Caki2 (cell line): ENCODE data around the gene SPOUT1. TPM values are rescaled to one million over a fixed set of nuclear protein-coding genes. Genes with fewer than 3 reads are reported as not detected.
"Not testable (repeated sequence)": the region's sequence is repeated elsewhere in the genome, so short reads cannot be mapped to it uniquely, and the experiment has no call there.

ENCODE experiments used
- DNase-seq: peaks from one replicate; pipeline ENCODE4 v3.0.0-alpha.2; 2015; ENCODE audit warnings: low read depth
- in situ Hi-C: cut with HindIII; loops from 2 replicates; pipeline ENCODE4 v1.10.0; 2016; ENCODE audit warnings: low sequenced_read_pairs, low pct_unique_long_range_greater_than_20kb, mixed read lengths
- total RNA-seq: library from RNA; depleted of rRNA; stranded (reverse); fragments of >200 nt; shearing (Covaris generic); gene quantifications from 2 replicates; pipeline ENCODE4 v1.2.3, GENCODE V29; 2014; ENCODE audit warnings: low replicate concordance; rRNA removed

The SPOUT1 gene, protein sequence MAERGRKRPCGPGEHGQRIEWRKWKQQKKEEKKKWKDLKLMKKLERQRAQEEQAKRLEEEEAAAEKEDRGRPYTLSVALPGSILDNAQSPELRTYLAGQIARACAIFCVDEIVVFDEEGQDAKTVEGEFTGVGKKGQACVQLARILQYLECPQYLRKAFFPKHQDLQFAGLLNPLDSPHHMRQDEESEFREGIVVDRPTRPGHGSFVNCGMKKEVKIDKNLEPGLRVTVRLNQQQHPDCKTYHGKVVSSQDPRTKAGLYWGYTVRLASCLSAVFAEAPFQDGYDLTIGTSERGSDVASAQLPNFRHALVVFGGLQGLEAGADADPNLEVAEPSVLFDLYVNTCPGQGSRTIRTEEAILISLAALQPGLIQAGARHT
- total RNA-seq: 25.0 and 31.7 TPM in 2 replicates

DNA sequence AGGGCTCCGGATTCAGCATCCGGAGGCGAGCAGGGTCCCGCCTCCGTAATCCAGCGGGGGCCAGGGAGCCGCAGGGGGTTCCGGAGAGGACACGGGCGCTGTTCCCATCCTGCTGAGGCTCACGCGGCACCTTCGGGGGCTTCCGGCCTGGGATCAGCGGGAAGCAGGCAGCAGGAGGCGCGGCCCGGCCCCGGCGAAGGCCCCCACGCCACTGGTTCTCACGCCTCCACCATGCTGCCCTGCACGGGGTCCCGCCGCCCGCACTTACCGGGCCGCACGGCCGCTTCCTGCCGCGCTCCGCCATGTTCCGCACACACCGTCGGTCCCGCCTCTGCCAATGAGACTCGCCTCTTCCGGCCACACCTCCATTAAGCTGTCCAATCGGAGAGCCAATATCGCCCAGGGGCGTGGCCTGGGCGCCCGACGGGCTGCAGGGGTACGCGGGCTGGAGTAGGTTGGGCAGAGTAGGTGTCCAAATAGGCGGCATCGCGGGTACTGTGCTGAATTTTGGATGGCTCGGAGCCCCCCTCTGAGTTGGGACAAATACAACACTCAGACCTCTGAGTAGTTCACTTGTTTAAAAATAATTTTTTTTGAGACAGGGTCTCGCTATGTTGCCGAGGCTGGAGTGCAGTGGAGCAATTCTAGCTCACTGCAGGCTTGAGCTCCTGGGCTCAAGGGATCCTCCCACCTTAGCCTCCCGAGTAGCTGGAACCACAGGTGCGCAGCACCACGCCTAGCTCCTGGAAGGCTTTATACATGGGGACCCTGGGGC, at the start of gene SPOUT1:
Gene SPOUT1, minus strand, starts transcription at position 318 of the 775 bp plus-strand sequence. Its CDS starts 14 bp downstream, at position 304.
- in situ Hi-C loops: no loop called here
- DNase-seq: peak; percentile 87

DNA sequence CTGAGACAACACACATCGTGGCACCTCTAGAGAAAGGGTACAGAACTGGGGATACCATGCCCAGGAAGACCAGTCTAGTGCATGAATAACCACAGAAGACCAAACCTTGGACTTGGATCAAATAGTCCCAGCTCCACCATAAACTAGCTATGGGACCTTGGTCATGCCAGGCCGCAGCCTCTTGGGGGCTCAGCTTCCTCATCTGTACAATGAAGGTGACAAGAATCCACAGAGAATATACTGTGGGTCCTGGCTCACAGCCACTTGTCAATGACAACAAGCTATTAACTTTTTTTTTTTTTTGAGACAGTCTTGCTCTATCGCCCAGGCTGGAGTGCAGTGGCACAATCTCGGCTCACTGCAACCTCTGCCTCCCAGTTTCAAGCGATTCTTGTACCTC, 48.3 kb upstream of the SPOUT1 start:
- in situ Hi-C loops: no loop called here
- peak; percentile 41 for DNase-seq

DNA sequence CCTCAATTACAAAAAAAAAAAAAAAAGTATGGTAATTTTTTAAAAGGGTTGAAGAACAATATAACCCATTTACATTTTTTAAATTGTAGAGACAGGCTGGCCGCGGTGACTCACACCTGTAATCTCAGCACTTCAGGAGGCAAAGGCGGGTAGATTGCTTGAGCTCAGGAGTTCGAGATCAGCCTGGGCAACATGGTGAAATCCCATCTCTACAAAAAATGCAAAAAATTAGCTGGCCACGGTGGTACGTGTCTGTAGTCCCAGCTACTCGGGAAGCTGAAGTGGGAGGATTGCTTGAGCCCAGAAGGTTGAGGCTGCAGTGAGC, 41.3 kb upstream of the SPOUT1 start:
- in situ Hi-C loops, DNase-seq: not testable (repeated sequence)

GRCh38 chr9:128870128-128870940, 40.7 kb upstream of the SPOUT1 start:
- in situ Hi-C loops: no loop called here
- peak; percentile 23 for DNase-seq

DNA sequence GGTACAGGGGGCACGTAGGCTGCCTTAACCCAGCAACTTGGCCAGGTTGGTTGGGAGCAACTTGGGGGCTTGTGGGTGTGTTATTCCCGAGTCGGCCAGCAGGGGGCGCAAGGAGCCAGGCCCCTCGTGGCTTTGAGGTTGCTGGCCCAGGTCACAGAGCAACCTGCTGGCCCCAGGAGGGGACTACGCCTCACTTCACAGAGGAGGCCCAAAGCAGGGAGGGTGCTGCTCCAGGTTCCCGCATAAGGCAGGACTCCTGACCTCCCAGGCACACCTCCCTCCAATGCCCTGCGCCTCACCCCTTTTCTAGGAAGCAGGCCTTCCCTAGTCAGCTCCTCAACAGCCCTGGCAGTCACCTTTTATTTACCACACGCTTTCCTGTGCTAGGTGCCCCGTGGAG, 34.1 kb upstream of the SPOUT1 start:
- in situ Hi-C loops: no loop called here
- DNase-seq: peak; percentile 41

GRCh38 chr9:128862401-128862851, 32.8 kb upstream of the SPOUT1 start:
- in situ Hi-C loops: no loop called here
- no peak for DNase-seq

GRCh38 chr9:128861501-128861900, 31.9 kb upstream of the SPOUT1 start:
- in situ Hi-C loops: no loop called here
- DNase-seq: no peak

DNA sequence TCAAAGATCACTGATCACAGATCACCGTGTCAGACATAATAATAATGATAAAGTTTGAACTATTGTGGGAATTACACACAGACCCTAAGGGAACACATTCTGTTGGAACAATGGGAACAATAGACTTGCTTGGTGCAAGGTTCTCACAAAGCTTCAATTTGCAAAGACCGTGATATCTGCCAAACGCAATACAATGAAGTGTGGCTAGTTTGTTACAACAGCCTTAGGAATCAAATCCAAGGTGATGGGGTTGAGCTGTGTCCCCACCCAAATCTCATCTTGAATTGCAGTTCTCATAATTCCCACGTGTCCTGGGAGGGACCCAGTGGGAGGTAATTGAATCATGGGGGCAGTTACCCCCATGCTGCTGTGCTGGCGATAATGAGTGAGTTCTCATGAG, 31.3 kb upstream of the SPOUT1 start:
- DNase-seq: no peak
- in situ Hi-C loops: no loop called here

- in situ Hi-C loops, DNase-seq: not testable (repeated sequence)
Observed at GRCh38 chr9:128858476-128858875, 28.9 kb upstream of the SPOUT1 start.

GRCh38 chr9:128854454-128854853, 24.9 kb upstream of the SPOUT1 start:
- in situ Hi-C loops, DNase-seq: not testable (repeated sequence)

DNA sequence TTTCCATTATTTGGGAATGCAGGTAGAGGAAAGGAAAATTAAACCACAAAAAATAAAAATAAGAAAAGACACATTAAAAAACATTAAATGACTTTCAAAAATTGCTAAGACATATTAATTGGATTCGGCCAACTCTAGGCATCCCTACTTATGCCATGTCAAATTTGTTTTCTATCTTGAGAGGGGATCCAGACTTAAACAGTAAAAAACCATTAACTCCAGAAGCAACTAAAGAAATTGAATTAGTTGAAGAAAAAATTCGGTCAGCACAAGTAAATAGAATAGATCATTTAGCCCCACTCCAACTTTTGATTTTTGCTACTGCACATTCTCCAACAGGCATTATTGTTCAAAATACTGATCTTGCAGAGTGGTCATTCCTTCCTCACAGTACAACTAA, 23.1 kb upstream of the SPOUT1 start:
- DNase-seq, in situ Hi-C loops: not testable (repeated sequence)

- in situ Hi-C loops: not testable (repeated sequence)
- peak; percentile 12 for DNase-seq
Observed at GRCh38 chr9:128851779-128852600, 22.4 kb upstream of the SPOUT1 start.

- in situ Hi-C loops, DNase-seq: not testable (repeated sequence)
Observed at GRCh38 chr9:128851024-128851423, 21.4 kb upstream of the SPOUT1 start.

GRCh38 chr9:128847803-128848202, 18.2 kb upstream of the SPOUT1 start:
- in situ Hi-C loops: no loop called here
- no peak for DNase-seq

DNA sequence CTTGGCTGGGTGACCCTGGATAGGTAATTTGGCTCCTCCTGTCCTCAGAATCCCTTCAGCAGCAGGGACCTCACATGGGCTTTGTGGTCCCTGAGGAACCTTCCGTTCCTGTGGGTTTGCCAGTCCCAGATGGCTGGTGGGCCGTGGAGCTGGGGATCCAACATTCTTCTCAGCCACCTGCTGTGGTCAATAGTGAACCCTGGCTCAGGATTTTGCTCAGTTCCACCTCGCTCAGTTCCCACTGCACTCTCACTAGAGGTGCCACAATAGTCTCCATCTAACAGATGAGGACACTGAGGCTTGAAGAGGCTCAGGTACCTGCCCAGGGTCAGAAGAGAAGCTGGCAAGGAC, 17.1 kb upstream of the SPOUT1 start:
- no peak for DNase-seq

DNA sequence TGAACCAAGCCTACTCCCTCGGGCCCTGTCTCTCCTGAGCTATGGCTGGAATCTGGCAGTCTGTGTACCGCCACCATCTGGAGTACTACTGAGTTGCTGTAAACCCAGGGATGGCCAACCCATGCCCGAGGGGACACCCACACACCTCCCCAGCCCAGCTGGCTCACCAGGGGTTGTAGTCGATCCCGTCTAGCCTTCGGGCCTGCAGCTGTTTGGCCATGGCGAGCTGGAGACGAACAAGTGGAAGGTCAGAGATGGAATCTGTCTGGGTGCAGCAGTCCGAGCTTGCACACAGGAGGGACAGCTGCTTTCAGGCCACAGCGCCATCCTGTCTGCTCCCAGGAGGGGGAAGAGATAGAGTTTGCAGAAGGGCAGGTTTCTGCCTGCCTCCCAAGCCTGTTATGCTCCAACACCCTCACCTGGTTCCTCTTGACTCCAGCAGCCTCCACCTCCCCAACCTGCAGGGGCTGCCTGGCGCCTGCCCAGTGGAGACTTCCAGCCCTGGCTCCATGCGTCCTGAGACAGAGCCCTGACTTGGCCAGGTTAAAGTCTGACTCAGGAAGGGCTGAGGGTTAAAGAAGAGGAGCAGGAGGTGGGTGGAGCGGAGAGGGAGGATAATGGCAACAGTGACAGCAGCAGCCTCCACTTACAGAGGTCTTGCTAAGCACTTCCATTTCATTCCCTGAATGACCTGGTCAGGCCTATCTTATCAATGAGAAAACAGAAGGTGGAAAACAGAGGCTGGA, 15.8 kb upstream of the SPOUT1 start:
- DNase-seq: no peak
- in situ Hi-C loops: no loop called here

More for the DNA sequence above, 17.1 kb upstream of the SPOUT1 start:
- in situ Hi-C loops: no loop called here

- in situ Hi-C loops, DNase-seq: not testable (repeated sequence)
Observed at GRCh38 chr9:128843171-128843570, 13.6 kb upstream of the SPOUT1 start.
